Prostate gland (tissue), 2 donors: ENCODE results near the gene AHSP. TPM values are rescaled to one million over a fixed set of nuclear protein-coding genes. Genes with fewer than 3 reads are reported as not detected.

Experiments
- DNase-seq: peaks from one replicate; pipeline ENCODE4 v3.0.0-alpha.2; 2019; ENCODE audit warnings: low spot score
- H3K27ac ChIP-seq, 2 donors: fragments of 200-600 bp; sonication (generic); 2 replicates each; pipeline ENCODE4 v1.5.1; 2017 to 2019
- H3K27me3 ChIP-seq: fragments of 200-600 bp; sonication (generic); replicated peaks from 2 replicates; pipeline ENCODE4 v1.5.1; 2019; ENCODE audit not compliant: insufficient read depth
- H3K36me3 ChIP-seq, 2 donors: fragments of 200-600 bp; sonication (generic); 1 replicate in 1 of 2; 2 replicates in 1 of 2; pipeline versions ENCODE4 v1.5.1 to v1.8.1; 2017 to 2019
- H3K4me1 ChIP-seq: fragments of 200-600 bp; sonication (generic); replicated peaks from 2 replicates; pipeline ENCODE4 v1.5.1; 2019
- H3K4me3 ChIP-seq, 2 donors: fragments of 200-600 bp; sonication (generic); 2 replicates each; pipeline ENCODE4 v1.5.1; 2017 to 2019
- H3K9me3 ChIP-seq: fragments of 200-600 bp; sonication (generic); 2 replicates; pipeline ENCODE4 v1.5.1; 2017
- CTCF ChIP-seq, 4 experiments: fragments of 200-600 bp in 2 of 4; fragments of 450-650 bp in 2 of 4; sonication (generic) in 2 of 4; IDR thresholded peaks; 1 replicate in 3 of 4; 2 replicates in 1 of 4; pipeline ENCODE4 v1.5.1; 2016 to 2019; ENCODE audit warnings: antibody characterized with exemption in 4 of 4, mild to moderate bottlenecking in 2 of 4, moderate library complexity in 2 of 4
- POLR2A ChIP-seq: fragments of 450-650 bp; IDR thresholded peaks from one replicate; pipeline ENCODE4 v1.6.1; 2016; ENCODE audit warnings: antibody characterized with exemption, mild to moderate bottlenecking
- POLR2AphosphoS5 ChIP-seq: sonication (generic); formaldehyde crosslinking; IDR thresholded peaks from one replicate; pipeline ENCODE4 v1.6.1; 2017; ENCODE audit warnings: antibody characterized with exemption
- WGBS: methylation state at CpG from one replicate; pipeline ENCODE4 v1.1.5; 2018; 5-methylcytosine and 5-hydroxymethylcytosine counted together
- intact Hi-C: fragments of 100-400 bp; cut with DNase I; formaldehyde crosslinking; loops from one replicate; pipeline ENCODE4 v1.14.2; 2022
- total RNA-seq, 2 donors: library from RNA; depleted of rRNA; stranded (reverse); fragments of >200 nt; gene quantifications; one replicate each; pipeline ENCODE4 v1.1.0, GENCODE V29; 2016

Gene AHSP
- total RNA-seq, 2 donors from 2014 or later, result not detected

- H3K27ac ChIP-seq, result no peak overlapping the region
- H3K4me1 ChIP-seq, result no peaks in the 10 kb centered on the region
- peak overlapping the region; percentile 34 to 36 for H3K4me3 ChIP-seq
- intact Hi-C loops, result no loop called here
- TF ChIP-seq POLR2AphosphoS5 (peak; percentile 12), POLR2A (no peak)
- peaks cover 0 to 11% of the 10 kb centered on the region in 2 donors for H3K36me3 ChIP-seq
- DNase-seq, result peak; percentile 39
- no peaks in the 10 kb centered on the region for H3K9me3 ChIP-seq
- WGBS, result 2% methylated on average over 59 of the region's 60 CpGs
- no peaks in the 10 kb centered on the region for H3K27me3 ChIP-seq
Measured at GRCh38 chr16:31487720-31488467, 39.8 kb upstream of the AHSP start.

DNA sequence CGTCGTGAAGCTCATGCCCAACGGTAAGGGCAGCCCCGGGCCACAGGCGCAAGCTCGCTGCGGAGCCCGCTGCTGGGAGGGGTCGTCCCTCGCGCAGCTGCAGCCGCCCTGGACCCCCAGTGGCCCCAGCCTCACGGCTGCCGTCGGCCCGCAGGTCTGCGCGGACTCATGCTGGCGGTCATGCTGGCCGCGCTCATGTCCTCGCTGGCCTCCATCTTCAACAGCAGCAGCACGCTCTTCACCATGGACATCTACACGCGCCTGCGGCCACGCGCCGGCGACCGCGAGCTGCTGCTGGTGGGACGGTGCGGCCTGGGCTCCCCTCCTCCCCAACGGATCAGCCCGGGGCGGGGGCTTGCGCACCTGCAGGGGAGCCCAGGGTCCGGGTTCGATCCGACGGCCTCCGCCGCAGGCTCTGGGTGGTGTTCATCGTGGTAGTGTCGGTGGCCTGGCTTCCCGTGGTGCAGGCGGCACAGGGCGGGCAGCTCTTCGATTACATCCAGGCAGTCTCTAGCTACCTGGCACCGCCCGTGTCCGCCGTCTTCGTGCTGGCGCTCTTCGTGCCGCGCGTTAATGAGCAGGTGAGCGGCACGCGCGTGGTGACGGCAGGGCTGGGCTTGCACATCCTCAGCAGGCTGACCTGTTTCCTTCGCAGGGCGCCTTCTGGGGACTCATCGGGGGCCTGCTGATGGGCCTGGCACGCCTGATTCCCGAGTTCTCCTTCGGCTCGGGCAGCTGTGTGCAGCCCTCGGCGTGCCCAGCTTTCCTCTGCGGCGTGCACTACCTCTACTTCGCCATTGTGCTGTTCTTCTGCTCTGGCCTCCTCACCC is 39.0 kb upstream of the AHSP start:
- intact Hi-C loops, result no loop called here
- no peak for DNase-seq
- Histone ChIP-seq H3K9me3 (no peaks in the 10 kb centered on the region), H3K4me3 (peak overlapping the region; percentile 34 to 36), H3K27ac (no peak overlapping the region), H3K27me3 (no peaks in the 10 kb centered on the region), H3K4me1 (no peaks in the 10 kb centered on the region), H3K36me3 (peaks cover under 1 to 11% of the 10 kb centered on the region in 2 donors)
- TF ChIP-seq POLR2A (no peak), CTCF (IDR thresholded peaks at IDR 0.05) (no peak), POLR2AphosphoS5 (no peak)
- WGBS, result 36% methylated on average over 65 of the region's 77 CpGs

GRCh38 chr16:31489298-31489564 is 38.5 kb upstream of the AHSP start:
- TF ChIP-seq POLR2A (no peak), POLR2AphosphoS5 (no peak)
- Histone ChIP-seq H3K27me3 (no peaks in the 10 kb centered on the region), H3K27ac (no peak overlapping the region), H3K36me3 (peaks cover 3 to 11% of the 10 kb centered on the region in 2 donors), H3K4me1 (no peaks in the 10 kb centered on the region), H3K9me3 (no peaks in the 10 kb centered on the region), H3K4me3 (no peak overlapping the region)
- intact Hi-C loops, result no loop called here
- DNase-seq, result no peak
- WGBS, result 75% methylated on average over 7 of the region's 7 CpGs

DNA sequence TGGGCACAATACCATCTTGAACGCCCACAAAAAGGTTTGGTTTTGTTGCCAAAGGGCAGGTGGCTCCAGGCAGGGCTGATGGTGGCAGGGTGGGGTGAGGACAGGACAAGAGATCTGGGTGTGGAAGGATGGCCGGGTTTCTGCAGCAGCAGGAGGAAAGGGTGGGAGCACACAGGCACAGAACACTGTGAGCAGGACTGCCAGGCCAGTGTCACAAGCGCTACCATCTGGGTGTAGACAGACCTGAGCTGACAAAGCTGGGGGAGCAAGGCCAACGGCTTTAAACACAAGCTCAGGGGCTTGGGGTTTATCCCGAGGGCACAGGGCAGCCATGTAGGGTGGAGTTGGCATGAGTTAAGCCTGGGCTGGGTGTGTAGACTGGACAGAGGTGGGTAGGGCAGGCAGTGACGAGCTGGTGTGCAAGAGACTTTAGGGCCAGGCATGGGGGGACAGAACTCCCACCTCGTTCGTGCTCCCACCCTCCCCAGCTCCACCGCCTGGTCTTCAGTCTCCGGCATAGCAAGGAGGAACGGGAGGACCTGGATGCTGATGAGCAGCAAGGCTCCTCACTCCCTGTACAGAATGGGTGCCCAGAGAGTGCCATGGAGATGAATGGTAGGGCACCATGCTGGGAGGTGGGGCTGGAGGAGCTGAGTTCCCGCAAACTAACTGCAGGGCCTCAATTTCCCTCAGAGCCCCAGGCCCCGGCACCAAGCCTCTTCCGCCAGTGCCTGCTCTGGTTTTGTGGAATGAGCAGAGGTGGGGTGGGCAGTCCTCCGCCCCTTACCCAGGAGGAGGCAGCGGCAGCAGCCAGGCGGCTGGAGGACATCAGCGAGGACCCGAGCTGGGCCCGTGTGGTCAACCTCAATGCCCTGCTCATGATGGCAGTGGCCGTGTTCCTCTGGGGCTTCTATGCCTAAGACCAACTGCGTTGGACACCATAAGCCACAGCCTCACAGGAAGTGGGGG is 37.8 kb upstream of the AHSP start:
- WGBS, result 90% methylated on average over 22 of the region's 22 CpGs
- no peak overlapping the region for H3K4me3 ChIP-seq
- peaks cover 3 to 11% of the 10 kb centered on the region in 2 donors for H3K36me3 ChIP-seq
- intact Hi-C loops, result no loop called here
- H3K27ac ChIP-seq, result no peak overlapping the region
- H3K27me3 ChIP-seq, result no peaks in the 10 kb centered on the region
- no peaks in the 10 kb centered on the region for H3K4me1 ChIP-seq
- no peaks in the 10 kb centered on the region for H3K9me3 ChIP-seq
- TF ChIP-seq POLR2AphosphoS5 (no peak), CTCF (IDR thresholded peaks at IDR 0.05) (no peak), POLR2A (no peak)
- DNase-seq, result no peak

GRCh38 chr16:31491778-31492418 is 35.8 kb upstream of the AHSP start:
- Histone ChIP-seq H3K9me3 (no peaks in the 10 kb centered on the region), H3K36me3 (peaks cover 3 to 11% of the 10 kb centered on the region in 2 donors), H3K4me1 (no peaks in the 10 kb centered on the region), H3K27me3 (no peaks in the 10 kb centered on the region), H3K27ac (no peak overlapping the region), H3K4me3 (no peak overlapping the region)
- no peak for DNase-seq
- no peak for TF ChIP-seq CTCF (IDR thresholded peaks at IDR 0.05)
- TF ChIP-seq POLR2A, result no peak
- no peak for TF ChIP-seq POLR2AphosphoS5
- WGBS, result 89% methylated on average over 8 of the region's 8 CpGs
- intact Hi-C loops, result no loop called here
